MCF 10A (cell line): ENCODE data around the gene ZBED1. TPM values are rescaled to one million over a fixed set of nuclear protein-coding genes. Genes with fewer than 3 reads are reported as not detected.

ENCODE experiments used
- BruUV-seq: library from RNA; stranded (reverse); fragments of 400-500 nt; replicated peaks from 2 replicates; lab custom pipeline; 2021; lab: Mats Ljungman, UMichigan
- CTCF ChIA-PET: fragments of 300-600 bp; sonication (Branson Sonifier 250); formaldehyde crosslinking; extraction: SDS; loops from one replicate; lab custom pipeline; 2021; ENCODE audit warnings: antibody characterized with exemption, inconsistent platforms; lab: Yijun Ruan, JAX
- POLR2A ChIA-PET: fragments of 300-600, 350-650 bp; sonication (Branson Sonifier 250); formaldehyde crosslinking; extraction: SDS; loops from one replicate; lab custom pipeline; 2020; ENCODE audit warnings: antibody characterized with exemption, inconsistent platforms; lab: Yijun Ruan, JAX
- DNase-seq: peaks from one replicate; pipeline ENCODE4 v3.0.0-alpha.2; 2018; ENCODE audit not compliant: unreplicated experiment
- H3K27ac Mint-ChIP-seq: one replicate; pipeline ENCODE4 v1.8.0; 2022; ENCODE audit warnings: mild to moderate bottlenecking, low read depth, mixed read lengths; ENCODE audit not compliant: unreplicated experiment
- H3K27me3 Mint-ChIP-seq: one replicate; pipeline ENCODE4 v1.8.0; 2022; ENCODE audit warnings: mixed read lengths; ENCODE audit not compliant: insufficient read depth, unreplicated experiment
- H3K36me3 Mint-ChIP-seq: one replicate; pipeline ENCODE4 v1.8.0; 2022; ENCODE audit warnings: mild to moderate bottlenecking, moderate library complexity, mixed read lengths; ENCODE audit not compliant: insufficient read depth, unreplicated experiment
- H3K4me1 Mint-ChIP-seq: one replicate; pipeline ENCODE4 v1.8.0; 2022; ENCODE audit warnings: mixed read lengths; ENCODE audit not compliant: insufficient read depth, unreplicated experiment
- H3K4me3 Mint-ChIP-seq: one replicate; pipeline ENCODE4 v1.8.0; 2022; ENCODE audit warnings: mild to moderate bottlenecking, moderate library complexity, mixed read lengths; ENCODE audit not compliant: unreplicated experiment
- H3K9me3 Mint-ChIP-seq: one replicate; pipeline ENCODE4 v1.8.0; 2022; ENCODE audit warnings: mixed read lengths; ENCODE audit not compliant: unreplicated experiment
- CTCF ChIP-seq: fragments of 200-600 bp; IDR thresholded peaks from one replicate; pipeline ENCODE4 v1.8.0; 2022; ENCODE audit warnings: antibody characterized with exemption, mild to moderate bottlenecking; ENCODE audit not compliant: unreplicated experiment
- intact Hi-C: fragments of 100-400 bp; cut with micrococcal nuclease; formaldehyde crosslinking; loops from 2 replicates; pipeline ENCODE4 v1.14.1; 2022
- total RNA-seq: library from RNA; stranded (reverse); gene quantifications from 2 replicates; pipeline ENCODE4 v1.2.3, GENCODE V29; 2022

ZBED1 gene
- total RNA-seq, 1 experiment from 2014 or later, result 19.6 TPM

DNA sequence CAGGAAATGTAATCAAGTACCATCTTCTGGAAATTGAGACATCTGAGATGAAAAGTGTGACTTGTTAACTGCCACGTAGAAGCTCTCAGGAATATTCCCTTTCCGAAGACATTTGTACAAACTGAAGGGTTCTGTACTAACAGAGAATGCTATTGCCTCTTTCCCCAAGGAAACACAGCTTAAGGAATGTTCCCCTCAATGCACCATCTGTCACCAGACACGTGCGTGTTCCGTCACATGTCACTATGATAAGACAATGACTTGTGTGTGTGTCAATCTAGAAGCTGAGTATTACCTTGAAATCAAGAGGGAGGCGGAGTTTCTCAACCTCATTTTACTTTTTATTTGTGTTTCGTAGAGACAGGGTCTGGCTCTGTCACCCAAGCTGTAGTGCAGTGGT is 58.1 kb downstream of the ZBED1 start:
- CTCF ChIA-PET, result no interaction called here
- POLR2A ChIA-PET, result no interaction called here
- H3K27me3 Mint-ChIP-seq, result no peaks in the 10 kb centered on the region
- no TSS peak for BruUV-seq
- no peak for DNase-seq
- H3K36me3 Mint-ChIP-seq, result peaks cover 4% of the 10 kb centered on the region
- intact Hi-C loops, result no loop called here
- no peak overlapping the region for H3K27ac Mint-ChIP-seq
- H3K9me3 Mint-ChIP-seq, result no peaks in the 10 kb centered on the region
- H3K4me1 Mint-ChIP-seq, result no peaks in the 10 kb centered on the region
- TF ChIP-seq CTCF, result no peak
- no peak overlapping the region for H3K4me3 Mint-ChIP-seq

DNA sequence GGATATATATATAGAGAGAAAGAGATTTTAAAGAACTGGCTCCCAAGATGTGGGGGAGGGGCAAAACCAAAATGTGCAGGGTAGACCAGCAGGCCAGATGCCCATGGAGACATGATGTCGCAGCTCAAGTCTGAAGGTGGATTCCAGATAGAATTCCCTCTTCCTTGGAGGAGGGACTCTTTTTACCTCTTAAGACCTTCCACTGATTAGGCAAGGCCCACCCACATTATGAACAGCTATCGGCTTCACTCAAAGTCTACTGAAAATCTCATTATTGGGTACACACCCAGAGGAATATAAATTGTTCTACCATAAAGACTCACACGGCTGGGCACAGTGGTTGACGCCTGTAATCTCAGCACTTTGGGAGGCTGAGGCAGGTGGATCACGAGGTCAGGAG is 59.3 kb downstream of the ZBED1 start:
- DNase-seq, result no peak
- H3K4me1 Mint-ChIP-seq, result no peaks in the 10 kb centered on the region
- no peaks in the 10 kb centered on the region for H3K9me3 Mint-ChIP-seq
- CTCF ChIA-PET, result no interaction called here
- POLR2A ChIA-PET, result no interaction called here
- H3K27me3 Mint-ChIP-seq, result no peaks in the 10 kb centered on the region
- BruUV-seq, result no TSS peak
- H3K4me3 Mint-ChIP-seq, result no peak overlapping the region
- no peak for TF ChIP-seq CTCF
- intact Hi-C loops, result no loop called here
- no peak overlapping the region for H3K27ac Mint-ChIP-seq
- peaks cover 4% of the 10 kb centered on the region for H3K36me3 Mint-ChIP-seq

DNA sequence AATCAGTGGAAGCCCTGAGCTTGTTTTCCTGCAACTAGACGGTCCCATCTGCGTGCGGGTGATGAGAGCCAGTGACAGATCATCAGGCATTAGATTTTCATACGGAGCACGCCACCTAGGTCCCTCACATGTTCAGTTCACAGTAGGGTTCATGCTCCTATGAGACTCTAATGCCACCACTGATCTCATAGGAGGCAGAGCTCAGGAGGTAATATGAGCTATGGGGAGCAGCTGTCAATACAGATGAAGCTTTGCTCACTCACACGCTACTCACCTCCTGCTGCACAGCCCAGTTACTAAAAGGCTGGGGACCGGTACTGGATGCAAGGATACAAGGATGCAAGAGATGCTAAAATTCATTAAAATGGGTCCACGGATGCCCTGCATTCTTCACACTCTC is 61.2 kb downstream of the ZBED1 start:
- BruUV-seq, result no TSS peak
- peaks cover 5% of the 10 kb centered on the region for H3K4me1 Mint-ChIP-seq

More for the DNA sequence above, 61.2 kb downstream of the ZBED1 start:
- Mint-ChIP-seq H3K27me3 (no peaks in the 10 kb centered on the region), H3K9me3 (no peaks in the 10 kb centered on the region), H3K27ac (no peak overlapping the region), H3K4me3 (no peak overlapping the region), H3K36me3 (peaks cover 16% of the 10 kb centered on the region)
- no peak for DNase-seq
- ChIA-PET CTCF (no interaction called here), POLR2A (no interaction called here)
- intact Hi-C loops, result no loop called here
- TF ChIP-seq CTCF, result no peak

Other genes starting within 250 kb of the ZBED1 start
- gene DHRSX, start within 50 bp of the ZBED1 start, total RNA-seq, result 23.9 and 26.5 TPM in 2 replicates
- 173 and 176 TPM in 2 replicates for gene CD99, start 190.3 kb upstream of the ZBED1 start, total RNA-seq